SU-DHL-6 (cell line): ENCODE data around the gene ARHGEF3.

Experiments used
- H2AFZ ChIP-seq: fragments of 200-600 bp; sonication (generic); 2 replicates; pipeline ENCODE4 v1.6.1; 2014; ENCODE audit warnings: low read depth, mild to moderate bottlenecking, moderate library complexity, mixed read lengths, antibody characterized with exemption, low read length; ENCODE audit not compliant: severe bottlenecking
- H3F3A ChIP-seq: fragments of 200-600 bp; shearing (Covaris generic); 2 replicates; pipeline ENCODE4 v1.6.0; 2016; ENCODE audit warnings: antibody characterized with exemption, mild to moderate bottlenecking; ENCODE audit not compliant: insufficient read depth
- H3K27ac ChIP-seq: fragments of 200-600 bp; sonication (generic); 2 replicates; pipeline ENCODE4 v1.5.1; 2016; ENCODE audit warnings: low read depth, mild to moderate bottlenecking, low read length, moderate library complexity, mixed read lengths
- H3K27me3 ChIP-seq: fragments of 200-600 bp; sonication (generic), shearing (Covaris generic); 2 replicates; pipeline ENCODE4 v1.6.0; 2014; ENCODE audit warnings: mild to moderate bottlenecking, low read length
- H3K36me3 ChIP-seq: fragments of 200-600 bp; sonication (generic); 2 replicates; pipeline ENCODE4 v1.6.1; 2014; ENCODE audit warnings: mild to moderate bottlenecking, low read length, mixed read lengths
- H3K4me2 ChIP-seq: fragments of 300-600, 200-600 bp; shearing (Covaris generic), sonication (generic); 2 replicates; pipeline ENCODE4 v1.6.0; 2014; ENCODE audit warnings: low read length, low read depth, mild to moderate bottlenecking; ENCODE audit not compliant: poor library complexity, severe bottlenecking
- H3K4me3 ChIP-seq: fragments of 200-600 bp; sonication (generic); 2 replicates; pipeline ENCODE4 v1.5.1; 2014; ENCODE audit warnings: antibody characterized with exemption, low read length, mild to moderate bottlenecking, mixed read lengths; ENCODE audit not compliant: insufficient read depth, poor library complexity, severe bottlenecking
- H3K79me2 ChIP-seq: fragments of 200-600 bp; sonication (generic); 2 replicates; pipeline ENCODE4 v1.6.1; 2014; ENCODE audit warnings: mild to moderate bottlenecking, low read length, moderate library complexity; ENCODE audit not compliant: insufficient read depth
- H3K9ac ChIP-seq: fragments of 200-600 bp; sonication (generic); 2 replicates; pipeline ENCODE4 v1.7.0; 2014; ENCODE audit warnings: mild to moderate bottlenecking, low read length
- H3K9me2 ChIP-seq: fragments of 200-600 bp; sonication (generic); replicated peaks from 2 replicates; pipeline ENCODE4 v1.6.1; 2014; ENCODE audit warnings: low read length; ENCODE audit not compliant: insufficient read depth
- H3K9me3 ChIP-seq: fragments of 200-600 bp; sonication (generic); 2 replicates; pipeline ENCODE4 v1.6.1; 2014; ENCODE audit warnings: low read length, mixed read lengths; ENCODE audit not compliant: insufficient read depth
- H4K20me1 ChIP-seq: fragments of 200-600 bp; sonication (generic); 2 replicates; pipeline ENCODE4 v1.6.1; 2014; ENCODE audit warnings: low read depth, mild to moderate bottlenecking, antibody characterized with exemption, low read length, moderate library complexity, mixed read lengths
- CTCF ChIP-seq: fragments of 200-600 bp; sonication (generic); IDR thresholded peaks from one replicate; pipeline ENCODE4 v1.5.1; 2017; ENCODE audit warnings: antibody characterized with exemption, mild to moderate bottlenecking, low read length, moderate library complexity; ENCODE audit not compliant: insufficient read depth, poor library complexity, severe bottlenecking
- EZH2phosphoT487 ChIP-seq: fragments of 200-600 bp; sonication (generic), shearing (Covaris generic); conservative IDR thresholded peaks from 2 replicates; pipeline ENCODE4 v1.6.1; 2018; ENCODE audit warnings: mild to moderate bottlenecking, antibody characterized with exemption, low read length, moderate library complexity, mixed read lengths

The ARHGEF3 gene

DNA sequence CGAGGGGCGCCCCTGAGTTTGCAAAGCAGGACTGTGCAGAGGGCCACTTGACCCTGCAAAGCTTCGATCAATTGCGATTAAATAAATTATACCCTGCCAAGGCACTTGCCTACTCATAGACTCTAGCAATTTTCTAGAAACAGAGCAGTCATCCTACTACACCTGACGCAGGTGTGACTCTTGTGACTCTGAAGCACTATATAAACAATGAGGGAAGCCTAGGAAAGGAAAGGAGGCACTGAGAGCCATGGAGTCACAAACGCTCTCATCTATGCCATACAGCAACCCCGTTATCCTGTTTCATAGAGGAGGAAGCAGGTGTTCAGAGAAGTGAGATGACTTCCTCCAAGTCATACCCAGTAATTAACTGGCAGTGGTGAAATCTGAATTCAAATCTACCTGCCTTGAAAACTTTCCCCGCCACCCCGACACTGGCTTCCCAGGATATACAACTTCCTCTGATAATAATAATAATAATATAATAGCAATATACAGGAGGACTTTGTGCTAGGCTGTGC is 14.4 kb downstream of the ARHGEF3 start:
- H3K27ac ChIP-seq, result no peak overlapping the region
- no peak overlapping the region for H3K4me2 ChIP-seq
- peaks cover 6% of the 10 kb centered on the region for H3F3A ChIP-seq
- H3K79me2 ChIP-seq, result no peaks in the 10 kb centered on the region
- no peaks in the 10 kb centered on the region for H4K20me1 ChIP-seq
- no peaks in the 10 kb centered on the region for H3K9me3 ChIP-seq
- H2AFZ ChIP-seq, result no peak overlapping the region
- TF ChIP-seq EZH2phosphoT487 (no peak), CTCF (no peak)
- H3K9me2 ChIP-seq, result no peaks in the 10 kb centered on the region
- H3K4me3 ChIP-seq, result no peak overlapping the region
- H3K27me3 ChIP-seq, result no peaks in the 10 kb centered on the region
- H3K36me3 ChIP-seq, result no peaks in the 10 kb centered on the region
- H3K9ac ChIP-seq, result no peak overlapping the region

DNA sequence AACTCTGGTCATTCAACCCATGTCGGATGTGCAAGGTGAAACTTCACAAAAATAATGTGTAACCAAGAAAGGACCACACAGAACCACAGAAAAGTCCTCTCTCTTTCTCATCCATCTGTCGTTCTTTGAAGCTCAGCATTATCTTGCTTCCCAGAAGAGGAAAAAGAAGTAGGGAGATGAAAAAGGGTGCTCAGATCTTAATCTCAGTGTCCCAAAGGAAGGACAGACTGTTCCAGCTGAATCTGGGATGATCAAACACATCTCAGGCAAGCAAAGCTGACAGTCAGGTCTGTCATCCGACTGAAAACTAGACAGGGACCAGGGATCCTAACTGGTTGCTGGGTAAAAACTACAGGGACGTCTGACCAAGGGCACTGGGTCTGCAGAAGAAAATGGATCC is 16.2 kb downstream of the ARHGEF3 start:
- Histone ChIP-seq H3K4me2 (no peak overlapping the region), H3F3A (peaks cover 6% of the 10 kb centered on the region), H4K20me1 (no peaks in the 10 kb centered on the region), H3K36me3 (no peaks in the 10 kb centered on the region), H3K27me3 (no peaks in the 10 kb centered on the region), H3K27ac (no peak overlapping the region), H3K9me3 (no peaks in the 10 kb centered on the region), H3K4me3 (no peak overlapping the region), H2AFZ (no peak overlapping the region), H3K9ac (no peak overlapping the region), H3K79me2 (no peaks in the 10 kb centered on the region), H3K9me2 (no peaks in the 10 kb centered on the region)
- TF ChIP-seq CTCF (no peak), EZH2phosphoT487 (no peak)

- Histone ChIP-seq H3K9ac (no peak overlapping the region), H3K27me3 (no peaks in the 10 kb centered on the region), H3K27ac (no peak overlapping the region; the same call in 1 of the 2 replicates), H3K9me2 (no peaks in the 10 kb centered on the region), H3K9me3 (no peaks in the 10 kb centered on the region), H4K20me1 (no peaks in the 10 kb centered on the region), H3F3A (peaks cover 6% of the 10 kb centered on the region), H3K4me2 (no peak overlapping the region), H2AFZ (no peak overlapping the region), H3K4me3 (no peak overlapping the region), H3K36me3 (no peaks in the 10 kb centered on the region), H3K79me2 (no peaks in the 10 kb centered on the region)
- TF ChIP-seq CTCF (no peak), EZH2phosphoT487 (no peak)
These were observed 17.2 kb downstream of the ARHGEF3 start for GRCh38 chr3:56784448-56785001.
